H1 (cell line): ENCODE results near the gene MYLIP. TPM values are rescaled to one million over a fixed set of nuclear protein-coding genes. Genes with fewer than 3 reads are reported as not detected.

Experiments used
- HDAC2 ChIP-seq, 2 experiments: fragments of 300-600 bp in 1 of 2; sonication (generic) in 1 of 2; IDR thresholded peaks; 2 replicates each; pipeline ENCODE4 v1.6.1; 2011 to 2012; ENCODE audit warnings: low read depth in 2 of 2, low read length in 2 of 2, mild to moderate bottlenecking in 2 of 2, moderate library complexity in 2 of 2, borderline replicate concordance in 1 of 2, inconsistent platforms in 1 of 2
- MAFK ChIP-seq: IDR thresholded peaks from 2 replicates; pipeline ENCODE4 v1.6.1; 2012; ENCODE audit warnings: low read depth, mild to moderate bottlenecking, improper control_type of control experiment, low read length
- polyA plus RNA-seq, 7 experiments: library from polyadenylated mRNA; depleted of rRNA in 3 of 7; stranded (reverse) in 5 of 7; unstranded in 2 of 7; fragments of >200 nt in 5 of 7; fragments of 200-250 nt in 2 of 7; gene quantifications; 1 replicate in 5 of 7; 2 replicates in 1 of 7; 4 replicates in 1 of 7; pipeline versions ENCODE4 v1.2.1 to v1.2.3, GENCODE V29; 2011 to 2013; ENCODE audit warnings: missing spikeins in 2 of 7, mixed read lengths in 2 of 7
- total RNA-seq: library from RNA; stranded (reverse); fragmentation: NEBNext Ultra II Directional; extraction: Animal tissue kit (Norgen Biotek cat#: 25700); gene quantifications from 2 replicates; pipeline ENCODE4 v1.2.1, GENCODE V29; 2021
- TF ChIP-seq, protein P1 (sequence below): IDR thresholded peaks from 2 replicates; pipeline ENCODE4 v1.6.1; 2012; ENCODE audit warnings: low read length, inconsistent platforms

The MYLIP gene
- total and polyA plus RNA-seq, 2 of the 8 experiments (the other 6 are each of a cell fraction or from before 2014, with no cell fraction given) = 21.1 to 26.9 TPM

GRCh38 chr6:16098211-16098610 is 30.7 kb upstream of the MYLIP start (continued):
- no peak for TF ChIP-seq HDAC2 (IDR thresholded peaks at IDR 0.05; ENCODE audit: borderline replicate concordance in 1 of 2, low read depth in 2 of 2, low read length in 2 of 2)
- no peak for TF ChIP-seq MAFK
- TF ChIP-seq, protein P1, sequence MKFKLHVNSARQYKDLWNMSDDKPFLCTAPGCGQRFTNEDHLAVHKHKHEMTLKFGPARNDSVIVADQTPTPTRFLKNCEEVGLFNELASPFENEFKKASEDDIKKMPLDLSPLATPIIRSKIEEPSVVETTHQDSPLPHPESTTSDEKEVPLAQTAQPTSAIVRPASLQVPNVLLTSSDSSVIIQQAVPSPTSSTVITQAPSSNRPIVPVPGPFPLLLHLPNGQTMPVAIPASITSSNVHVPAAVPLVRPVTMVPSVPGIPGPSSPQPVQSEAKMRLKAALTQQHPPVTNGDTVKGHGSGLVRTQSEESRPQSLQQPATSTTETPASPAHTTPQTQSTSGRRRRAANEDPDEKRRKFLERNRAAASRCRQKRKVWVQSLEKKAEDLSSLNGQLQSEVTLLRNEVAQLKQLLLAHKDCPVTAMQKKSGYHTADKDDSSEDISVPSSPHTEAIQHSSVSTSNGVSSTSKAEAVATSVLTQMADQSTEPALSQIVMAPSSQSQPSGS = no peak
- TF ChIP-seq, all 59 proteins: peak for 0
